ENCODE measurements around the gene CDC5L. TPM values are rescaled to one million over a fixed set of nuclear protein-coding genes. Genes with fewer than 3 reads are reported as not detected.
A peak's percentile ranks its signal among the peaks of the same experiment; 100 is the strongest.

The CDC5L gene
- polyA plus RNA-seq, 3 donors, result 4.9 to 10.2 (median 7.4) TPM

DNA sequence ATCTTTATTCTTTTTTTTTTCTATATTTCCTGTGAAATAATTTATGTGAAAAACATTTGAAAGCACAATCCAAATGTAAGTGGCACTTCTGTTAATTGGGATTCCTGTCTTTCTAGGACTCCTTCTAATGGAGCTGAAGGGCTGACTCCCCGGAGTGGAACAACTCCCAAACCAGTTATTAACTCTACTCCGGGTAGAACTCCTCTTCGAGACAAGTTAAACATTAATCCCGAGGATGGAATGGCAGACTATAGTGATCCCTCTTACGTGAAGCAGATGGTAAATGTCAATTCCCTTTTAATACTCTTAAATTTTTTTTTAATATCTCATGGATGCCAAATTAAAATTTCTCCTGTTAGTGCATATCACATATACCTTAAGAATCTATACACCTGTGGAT, 35.0 kb downstream of the CDC5L start:
- WGBS (ENCODE audit: insufficient coverage), result 100% methylated on average over 3 of the region's 5 CpGs
- peaks cover 7% of the 10 kb centered on the region for H3K4me1 Mint-ChIP-seq
- Histone ChIP-seq H3K27ac (ENCODE audit: low read depth in 1 of 2, low read length in 2 of 2) (no peak overlapping the region), H3K9ac (ENCODE audit: insufficient read depth, low read length, poor library complexity, severe bottlenecking) (no peak overlapping the region), H3K36me3 (replicated peaks in 1 of 2; ENCODE audit: control insufficient read depth in 1 of 2, insufficient read depth in 2 of 2, low read length in 2 of 2) (peaks cover 88 to 89% of the 10 kb centered on the region in 2 donors), H3K27me3 (ENCODE audit: control insufficient read depth in 2 of 2, insufficient read depth in 2 of 2, low read length in 2 of 2) (no peaks in the 10 kb centered on the region), H3K4me2 (replicated peaks; ENCODE audit: extremely low read depth, low read length, poor library complexity, severe bottlenecking) (no peak overlapping the region), H3K9me3 (replicated peaks in 1 of 2; ENCODE audit: control insufficient read depth in 1 of 2, insufficient read depth in 1 of 2, low read length in 2 of 2) (no peaks in the 10 kb centered on the region), H2AFZ (ENCODE audit: insufficient read depth, low read depth, low read length, poor library complexity, severe bottlenecking) (no peak overlapping the region), H4K20me1 (ENCODE audit: insufficient read depth, low read length) (peaks cover 44% of the 10 kb centered on the region), H3K4me1 (ENCODE audit: control insufficient read depth in 1 of 2, insufficient read depth in 2 of 2, low read length in 2 of 2) (no peaks in the 10 kb centered on the region), H3K79me2 (ENCODE audit: insufficient read depth, low read length) (peaks cover 1% of the 10 kb centered on the region), H3K4me3 (replicated peaks in 1 of 3; ENCODE audit: low read depth in 2 of 3, low read length in 3 of 3) (no peak overlapping the region)
- H3K9me3 Mint-ChIP-seq, result no peaks in the 10 kb centered on the region
- TF ChIP-seq, protein P1, sequence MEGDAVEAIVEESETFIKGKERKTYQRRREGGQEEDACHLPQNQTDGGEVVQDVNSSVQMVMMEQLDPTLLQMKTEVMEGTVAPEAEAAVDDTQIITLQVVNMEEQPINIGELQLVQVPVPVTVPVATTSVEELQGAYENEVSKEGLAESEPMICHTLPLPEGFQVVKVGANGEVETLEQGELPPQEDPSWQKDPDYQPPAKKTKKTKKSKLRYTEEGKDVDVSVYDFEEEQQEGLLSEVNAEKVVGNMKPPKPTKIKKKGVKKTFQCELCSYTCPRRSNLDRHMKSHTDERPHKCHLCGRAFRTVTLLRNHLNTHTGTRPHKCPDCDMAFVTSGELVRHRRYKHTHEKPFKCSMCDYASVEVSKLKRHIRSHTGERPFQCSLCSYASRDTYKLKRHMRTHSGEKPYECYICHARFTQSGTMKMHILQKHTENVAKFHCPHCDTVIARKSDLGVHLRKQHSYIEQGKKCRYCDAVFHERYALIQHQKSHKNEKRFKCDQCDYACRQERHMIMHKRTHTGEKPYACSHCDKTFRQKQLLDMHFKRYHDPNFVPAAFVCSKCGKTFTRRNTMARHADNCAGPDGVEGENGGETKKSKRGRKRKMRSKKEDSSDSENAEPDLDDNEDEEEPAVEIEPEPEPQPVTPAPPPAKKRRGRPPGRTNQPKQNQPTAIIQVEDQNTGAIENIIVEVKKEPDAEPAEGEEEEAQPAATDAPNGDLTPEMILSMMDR (IDR thresholded peaks at IDR 0.05), result no peak
- peaks cover 80 to 86% of the 10 kb centered on the region in 2 donors for H3K36me3 Mint-ChIP-seq
- no peak for DNase-seq
- intact Hi-C loops (cut with micrococcal nuclease), result no loop called here
- H3K4me3 Mint-ChIP-seq, result no peak overlapping the region
- H3K27ac Mint-ChIP-seq, result peak overlapping the region in 1 of 7 donors; percentile 19
- H3K27me3 Mint-ChIP-seq (ENCODE audit: low read depth in 3 of 3), result peaks cover 0 to 2% (median 0%) of the 10 kb centered on the region in 3 donors

DNA sequence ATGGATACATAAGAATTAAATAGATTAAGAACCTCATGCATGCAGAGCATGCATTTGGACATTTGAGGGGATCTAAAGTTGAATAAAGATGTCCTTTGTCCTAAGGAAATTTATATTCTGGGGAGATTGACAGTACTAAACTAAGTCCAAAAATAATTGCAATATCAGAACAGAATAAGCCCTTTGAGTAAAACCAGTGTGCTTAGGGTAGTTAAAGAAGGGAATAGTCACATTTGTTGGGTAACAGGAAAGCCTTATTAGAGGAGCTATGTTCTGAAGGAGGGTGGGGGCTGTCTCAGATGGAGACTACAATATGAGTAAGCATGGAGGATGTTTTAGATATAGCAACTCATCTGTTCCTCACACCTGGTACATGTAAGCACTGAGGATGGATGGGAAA, 35.8 kb downstream of the CDC5L start:
- intact Hi-C loops (cut with micrococcal nuclease), result no loop called here
- Mint-ChIP-seq H3K27ac (no peak overlapping the region), H3K4me3 (no peak overlapping the region), H3K36me3 (peaks cover 82 to 89% of the 10 kb centered on the region in 2 donors), H3K4me1 (peaks cover 7% of the 10 kb centered on the region), H3K9me3 (no peaks in the 10 kb centered on the region), H3K27me3 (ENCODE audit: low read depth in 3 of 3) (peaks cover 0 to 2% (median 0%) of the 10 kb centered on the region in 3 donors)
- no peak for DNase-seq
- H3K4me2 ChIP-seq (replicated peaks; ENCODE audit: extremely low read depth, low read length, poor library complexity, severe bottlenecking), result no peak overlapping the region
- TF ChIP-seq, protein P1 (IDR thresholded peaks at IDR 0.05), result no peak
- H3K27ac ChIP-seq (ENCODE audit: low read depth in 1 of 2, low read length in 2 of 2), result no peak overlapping the region
- H2AFZ ChIP-seq (ENCODE audit: insufficient read depth, low read depth, low read length, poor library complexity, severe bottlenecking), result no peak overlapping the region
- no peak overlapping the region for H3K4me3 ChIP-seq (replicated peaks in 1 of 3; ENCODE audit: low read depth in 2 of 3, low read length in 3 of 3)
- H3K79me2 ChIP-seq (ENCODE audit: insufficient read depth, low read length), result no peaks in the 10 kb centered on the region
- H3K4me1 ChIP-seq (ENCODE audit: control insufficient read depth in 1 of 2, insufficient read depth in 2 of 2, low read length in 2 of 2), result no peaks in the 10 kb centered on the region
- no peaks in the 10 kb centered on the region for H3K27me3 ChIP-seq (ENCODE audit: control insufficient read depth in 2 of 2, insufficient read depth in 2 of 2, low read length in 2 of 2)
- H3K9ac ChIP-seq (ENCODE audit: insufficient read depth, low read length, poor library complexity, severe bottlenecking), result no peak overlapping the region
- peaks cover 41% of the 10 kb centered on the region for H4K20me1 ChIP-seq (ENCODE audit: insufficient read depth, low read length)
- no peaks in the 10 kb centered on the region for H3K9me3 ChIP-seq (replicated peaks in 1 of 2; ENCODE audit: control insufficient read depth in 1 of 2, insufficient read depth in 1 of 2, low read length in 2 of 2)
- H3K36me3 ChIP-seq (replicated peaks in 1 of 2; ENCODE audit: control insufficient read depth in 1 of 2, insufficient read depth in 2 of 2, low read length in 2 of 2), result peaks cover 93 to 94% of the 10 kb centered on the region in 2 donors
